HepG2 (cell line): ENCODE measurements around the gene TENT4B.

ENCODE experiments used
- CTCF ChIP-seq: sonication (generic); formaldehyde crosslinking; IDR thresholded peaks from 2 replicates; pipeline ENCODE4 v1.5.0; 2020; ENCODE audit warnings: mild to moderate bottlenecking, missing genetic modification reagents, moderate library complexity
- EZH2 ChIP-seq: conservative IDR thresholded peaks from 2 replicates; pipeline ENCODE4 v1.6.1; 2012; ENCODE audit warnings: mild to moderate bottlenecking, low read depth, low read length, moderate library complexity
- FOXO1 ChIP-seq: sonication (generic); formaldehyde crosslinking; IDR thresholded peaks from 2 replicates; pipeline ENCODE4 v1.4.0; 2020; ENCODE audit warnings: missing genetic modification reagents
- ZNF24 ChIP-seq: fragments of 450-650 bp; IDR thresholded peaks from 2 replicates; pipeline ENCODE4 v1.6.1; 2017; ENCODE audit warnings: antibody characterized with exemption, mild to moderate bottlenecking
- ZNF260 ChIP-seq: sonication (generic); formaldehyde crosslinking; IDR thresholded peaks from 2 replicates; pipeline ENCODE4 v1.4.0; 2020; ENCODE audit warnings: missing genetic modification reagents, low read depth, mild to moderate bottlenecking, borderline replicate concordance
- ZNF569 ChIP-seq: sonication (generic); formaldehyde crosslinking; IDR thresholded peaks from 2 replicates; pipeline ENCODE4 v1.5.0; 2020; ENCODE audit warnings: mild to moderate bottlenecking, missing genetic modification reagents, moderate library complexity, borderline replicate concordance
- TF ChIP-seq, protein P1 (sequence below): sonication (generic); formaldehyde crosslinking; IDR thresholded peaks from 2 replicates; pipeline ENCODE4 v1.8.1; 2023; ENCODE audit warnings: missing genetic modification reagents, mild to moderate bottlenecking, borderline replicate concordance

DNA sequence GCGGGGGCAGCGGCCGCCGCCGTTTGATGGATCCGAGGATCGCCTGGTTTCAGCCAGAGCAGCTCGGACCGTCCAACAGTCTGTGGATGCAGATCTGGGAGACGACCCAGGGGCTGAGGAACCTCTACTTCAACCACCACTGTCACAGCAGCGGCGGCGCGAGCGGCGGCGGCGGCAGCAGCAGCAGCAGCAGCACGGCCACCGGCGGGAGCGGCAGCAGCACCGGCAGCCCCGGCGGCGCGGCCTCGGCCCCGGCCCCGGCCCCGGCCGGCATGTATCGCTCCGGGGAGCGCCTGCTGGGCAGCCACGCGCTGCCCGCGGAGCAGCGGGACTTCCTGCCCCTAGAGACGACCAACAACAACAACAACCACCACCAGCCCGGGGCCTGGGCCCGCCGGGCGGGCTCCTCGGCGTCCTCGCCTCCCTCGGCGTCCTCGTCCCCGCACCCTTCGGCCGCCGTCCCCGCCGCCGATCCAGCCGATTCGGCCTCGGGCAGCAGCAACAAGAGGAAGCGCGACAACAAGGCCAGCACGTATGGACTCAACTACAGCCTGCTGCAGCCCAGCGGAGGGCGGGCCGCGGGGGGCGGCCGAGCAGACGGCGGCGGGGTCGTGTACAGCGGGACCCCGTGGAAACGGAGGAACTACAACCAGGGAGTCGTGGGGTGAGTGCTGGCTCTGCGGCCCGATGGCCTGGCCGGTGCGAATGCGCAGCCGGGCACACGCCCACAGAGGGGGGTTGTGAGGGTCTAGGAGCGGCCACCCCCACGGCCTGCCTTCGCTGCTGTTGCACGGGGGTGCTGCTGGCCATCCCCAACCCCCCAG, 702 bp downstream of the TENT4B start:
- TF ChIP-seq CTCF (CRISPR knock-in tag) (0 out of 2 replicates have a peak, but pooled peaks have one; percentile 2), ZNF24 (no peak), ZNF260 (CRISPR knock-in tag) (no peak), ZNF569 (CRISPR knock-in tag) (no peak), EZH2 (no peak), FOXO1 (CRISPR knock-in tag) (no peak)
- TF ChIP-seq, protein P1, sequence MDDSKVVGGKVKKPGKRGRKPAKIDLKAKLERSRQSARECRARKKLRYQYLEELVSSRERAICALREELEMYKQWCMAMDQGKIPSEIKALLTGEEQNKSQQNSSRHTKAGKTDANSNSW (CRISPR knock-in tag), result no peak; the same call in 1 of the 2 replicates
